Measurements from ENCODE around the gene TRMT10B. TPM values are rescaled to one million over a fixed set of nuclear protein-coding genes. Genes with fewer than 3 reads are reported as not detected.

TRMT10B gene
- total and polyA plus RNA-seq, 2 donors (not counting 1 experiment from before 2014, with no cell fraction given): 5.6 to 7.5 TPM

DNA sequence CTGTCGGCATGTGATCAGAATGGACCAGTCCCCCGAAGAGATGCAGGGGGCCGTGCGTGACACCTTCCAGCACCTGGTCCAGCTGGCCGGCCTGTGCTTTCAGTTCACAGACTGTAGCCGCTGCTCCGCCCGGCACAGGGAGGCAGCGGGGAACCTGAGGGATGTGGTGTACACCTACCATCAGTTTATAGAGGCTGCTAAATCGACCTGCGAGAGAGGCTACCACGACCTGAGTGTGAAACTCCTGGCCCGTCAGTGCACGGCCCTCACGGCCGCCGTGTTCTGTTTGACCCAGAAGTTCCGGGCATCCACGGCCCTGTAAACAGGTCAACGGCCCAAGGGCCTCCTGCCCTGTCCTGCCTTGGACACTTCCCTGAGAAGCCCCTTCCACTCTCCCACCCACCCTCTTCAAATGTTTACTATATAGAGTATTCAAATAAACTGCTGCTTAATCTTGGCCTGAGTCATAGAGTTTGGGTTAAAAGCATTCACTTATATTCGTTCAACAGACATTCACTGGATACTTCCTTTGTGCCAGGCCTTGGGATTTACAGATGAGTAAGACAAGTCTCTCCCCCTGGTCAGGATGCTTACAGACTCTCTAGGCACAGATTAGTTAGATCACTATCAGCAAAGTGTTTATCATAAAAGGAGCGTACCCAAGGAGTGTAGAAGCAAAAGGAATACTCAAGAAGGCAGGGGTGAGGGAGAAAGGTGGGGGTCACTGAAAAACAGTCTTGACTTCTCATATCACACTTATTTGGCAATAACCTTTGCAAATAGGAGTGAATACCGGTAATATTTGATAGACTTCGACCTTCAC lies 6.9 kb upstream of the TRMT10B start:
- no peaks in the 10 kb centered on the region for H3K79me2 ChIP-seq (ENCODE audit: control insufficient read depth, insufficient read depth, low read length)
- no peak overlapping the region for H3K4me2 ChIP-seq (ENCODE audit: extremely low read depth, insufficient read depth, low read length)
- H3K27me3 ChIP-seq (ENCODE audit: control insufficient read depth, insufficient read depth, low read length): peaks cover 2% of the 10 kb centered on the region
- no peak overlapping the region for H3K4me3 ChIP-seq (replicated peaks in 1 of 4; ENCODE audit: control extremely low read depth in 1 of 4, insufficient read depth in 1 of 4, low read depth in 3 of 4, low read length in 4 of 4)
- no peaks in the 10 kb centered on the region for H3K36me3 ChIP-seq (ENCODE audit: control insufficient read depth, insufficient read depth, low read length)
- DNase-seq (ENCODE audit: low read depth in 2 of 2): peak; percentile 37 to 55
- H3K9me3 ChIP-seq (ENCODE audit: control insufficient read depth, insufficient read depth, low read depth, low read length): no peaks in the 10 kb centered on the region
- no peak for TF ChIP-seq EZH2 (IDR thresholded peaks at IDR 0.05; ENCODE audit: low read length, missing control alignments)
- TF ChIP-seq, protein P1, sequence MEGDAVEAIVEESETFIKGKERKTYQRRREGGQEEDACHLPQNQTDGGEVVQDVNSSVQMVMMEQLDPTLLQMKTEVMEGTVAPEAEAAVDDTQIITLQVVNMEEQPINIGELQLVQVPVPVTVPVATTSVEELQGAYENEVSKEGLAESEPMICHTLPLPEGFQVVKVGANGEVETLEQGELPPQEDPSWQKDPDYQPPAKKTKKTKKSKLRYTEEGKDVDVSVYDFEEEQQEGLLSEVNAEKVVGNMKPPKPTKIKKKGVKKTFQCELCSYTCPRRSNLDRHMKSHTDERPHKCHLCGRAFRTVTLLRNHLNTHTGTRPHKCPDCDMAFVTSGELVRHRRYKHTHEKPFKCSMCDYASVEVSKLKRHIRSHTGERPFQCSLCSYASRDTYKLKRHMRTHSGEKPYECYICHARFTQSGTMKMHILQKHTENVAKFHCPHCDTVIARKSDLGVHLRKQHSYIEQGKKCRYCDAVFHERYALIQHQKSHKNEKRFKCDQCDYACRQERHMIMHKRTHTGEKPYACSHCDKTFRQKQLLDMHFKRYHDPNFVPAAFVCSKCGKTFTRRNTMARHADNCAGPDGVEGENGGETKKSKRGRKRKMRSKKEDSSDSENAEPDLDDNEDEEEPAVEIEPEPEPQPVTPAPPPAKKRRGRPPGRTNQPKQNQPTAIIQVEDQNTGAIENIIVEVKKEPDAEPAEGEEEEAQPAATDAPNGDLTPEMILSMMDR (conservative IDR thresholded peaks at IDR 0.05 in 1 of 2, IDR thresholded peaks at IDR 0.05 in 1 of 2; ENCODE audit: low read depth in 1 of 2, low read length in 2 of 2): no peak
- H3K9ac ChIP-seq (ENCODE audit: insufficient read depth, low read length): no peak overlapping the region
- no peak overlapping the region for H3K27ac ChIP-seq (ENCODE audit: insufficient read depth, low read length)
- H2AFZ ChIP-seq (ENCODE audit: low read length): no peak overlapping the region
- no peaks in the 10 kb centered on the region for H4K20me1 ChIP-seq (ENCODE audit: control insufficient read depth, extremely low read depth, insufficient read depth, low read length)
- H3K4me1 ChIP-seq (ENCODE audit: control insufficient read depth, extremely low read depth, insufficient read depth, low read length): no peaks in the 10 kb centered on the region

DNA sequence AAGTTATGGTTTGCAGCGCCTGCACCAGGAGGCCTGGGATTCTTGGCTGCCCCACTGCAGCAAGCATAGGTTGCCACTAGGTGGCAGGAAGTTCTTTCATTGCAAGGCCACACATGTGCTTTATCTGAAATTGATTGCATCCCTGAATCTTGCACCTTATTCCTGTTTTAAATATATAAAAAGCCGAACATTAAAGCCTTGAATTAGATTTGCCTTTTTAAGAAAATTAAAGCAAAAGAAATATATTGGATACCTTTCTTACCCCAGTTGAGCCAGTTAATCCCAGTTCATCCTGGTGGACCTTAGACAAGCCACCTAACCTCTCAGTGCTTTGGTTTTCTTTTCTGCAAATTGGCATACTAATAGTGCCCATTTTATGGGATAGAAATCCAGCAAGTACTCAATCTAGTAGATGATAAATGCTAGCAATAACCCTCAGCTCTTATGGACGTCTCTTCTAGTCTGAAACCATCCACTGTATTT lies 6.3 kb upstream of the TRMT10B start:
- peaks cover 2% of the 10 kb centered on the region for H3K27me3 ChIP-seq (ENCODE audit: control insufficient read depth, insufficient read depth, low read length)
- H3K9ac ChIP-seq (ENCODE audit: insufficient read depth, low read length): no peak overlapping the region
- no peaks in the 10 kb centered on the region for H4K20me1 ChIP-seq (ENCODE audit: control insufficient read depth, extremely low read depth, insufficient read depth, low read length)
- no peak overlapping the region for H3K4me2 ChIP-seq (ENCODE audit: extremely low read depth, insufficient read depth, low read length)
- TF ChIP-seq, protein P1 (conservative IDR thresholded peaks at IDR 0.05 in 1 of 2, IDR thresholded peaks at IDR 0.05 in 1 of 2; ENCODE audit: low read depth in 1 of 2, low read length in 2 of 2): peak; percentile 98
- no peak for TF ChIP-seq EZH2 (IDR thresholded peaks at IDR 0.05; ENCODE audit: low read length, missing control alignments)
- H2AFZ ChIP-seq (ENCODE audit: low read length): no peak overlapping the region
- peak; percentile 60 to 76 for DNase-seq (ENCODE audit: low read depth in 2 of 2)
- no peak overlapping the region for H3K4me3 ChIP-seq (replicated peaks in 1 of 4; ENCODE audit: control extremely low read depth in 1 of 4, insufficient read depth in 1 of 4, low read depth in 3 of 4, low read length in 4 of 4)
- H3K36me3 ChIP-seq (ENCODE audit: control insufficient read depth, insufficient read depth, low read length): no peaks in the 10 kb centered on the region
- no peaks in the 10 kb centered on the region for H3K79me2 ChIP-seq (ENCODE audit: control insufficient read depth, insufficient read depth, low read length)
- no peak overlapping the region for H3K27ac ChIP-seq (ENCODE audit: insufficient read depth, low read length)
- H3K4me1 ChIP-seq (ENCODE audit: control insufficient read depth, extremely low read depth, insufficient read depth, low read length): no peaks in the 10 kb centered on the region
- H3K9me3 ChIP-seq (ENCODE audit: control insufficient read depth, insufficient read depth, low read depth, low read length): no peaks in the 10 kb centered on the region

DNA sequence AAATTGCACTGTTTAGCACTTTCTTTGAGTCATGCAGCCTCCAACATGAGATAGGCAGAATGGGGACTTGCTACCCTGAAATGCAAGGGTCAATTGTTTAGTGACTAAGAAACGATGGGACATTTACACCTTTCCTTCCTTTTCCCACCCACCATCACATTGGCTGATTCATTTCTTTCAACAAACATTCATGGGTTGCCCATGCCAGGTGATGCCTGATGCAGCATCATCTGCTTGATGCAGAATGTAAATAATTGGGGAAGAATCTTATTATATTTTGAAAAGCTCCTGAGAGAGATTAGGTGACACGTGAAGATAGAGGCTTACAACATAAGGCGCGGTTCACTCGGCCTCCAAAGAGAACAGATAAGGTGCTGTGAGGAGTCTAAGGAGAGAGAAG lies 4.5 kb upstream of the TRMT10B start:
- Histone ChIP-seq H3K27me3 (ENCODE audit: control insufficient read depth, insufficient read depth, low read length) (peaks cover 2% of the 10 kb centered on the region), H3K4me2 (ENCODE audit: extremely low read depth, insufficient read depth, low read length) (no peak overlapping the region), H3K36me3 (ENCODE audit: control insufficient read depth, insufficient read depth, low read length) (no peaks in the 10 kb centered on the region), H4K20me1 (ENCODE audit: control insufficient read depth, extremely low read depth, insufficient read depth, low read length) (no peaks in the 10 kb centered on the region), H3K4me3 (replicated peaks in 1 of 4; ENCODE audit: control extremely low read depth in 1 of 4, insufficient read depth in 1 of 4, low read depth in 3 of 4, low read length in 4 of 4) (no peak overlapping the region), H3K9ac (ENCODE audit: insufficient read depth, low read length) (no peak overlapping the region), H3K79me2 (ENCODE audit: control insufficient read depth, insufficient read depth, low read length) (peaks cover 1% of the 10 kb centered on the region), H2AFZ (ENCODE audit: low read length) (no peak overlapping the region), H3K4me1 (ENCODE audit: control insufficient read depth, extremely low read depth, insufficient read depth, low read length) (no peaks in the 10 kb centered on the region), H3K9me3 (ENCODE audit: control insufficient read depth, insufficient read depth, low read depth, low read length) (no peaks in the 10 kb centered on the region), H3K27ac (ENCODE audit: insufficient read depth, low read length) (no peak overlapping the region)
- DNase-seq (ENCODE audit: low read depth in 2 of 2): no peak
- no peak for TF ChIP-seq EZH2 (IDR thresholded peaks at IDR 0.05; ENCODE audit: low read length, missing control alignments)
- TF ChIP-seq, protein P1 (conservative IDR thresholded peaks at IDR 0.05 in 1 of 2, IDR thresholded peaks at IDR 0.05 in 1 of 2; ENCODE audit: low read depth in 1 of 2, low read length in 2 of 2): no peak

Measured in fibroblast of lung (primary cell).